GM20431 (cell line): Measurements from ENCODE around the gene MIOX.

Source experiments
- in situ Hi-C: fragments of 300-500 bp; cut with MseI, MboI; formaldehyde crosslinking; loops from one replicate; pipeline ENCODE4 v1.15.0; 2020; ENCODE audit warnings: low sequenced_read_pairs; ENCODE audit not compliant: unreplicated experiment

MIOX gene

DNA sequence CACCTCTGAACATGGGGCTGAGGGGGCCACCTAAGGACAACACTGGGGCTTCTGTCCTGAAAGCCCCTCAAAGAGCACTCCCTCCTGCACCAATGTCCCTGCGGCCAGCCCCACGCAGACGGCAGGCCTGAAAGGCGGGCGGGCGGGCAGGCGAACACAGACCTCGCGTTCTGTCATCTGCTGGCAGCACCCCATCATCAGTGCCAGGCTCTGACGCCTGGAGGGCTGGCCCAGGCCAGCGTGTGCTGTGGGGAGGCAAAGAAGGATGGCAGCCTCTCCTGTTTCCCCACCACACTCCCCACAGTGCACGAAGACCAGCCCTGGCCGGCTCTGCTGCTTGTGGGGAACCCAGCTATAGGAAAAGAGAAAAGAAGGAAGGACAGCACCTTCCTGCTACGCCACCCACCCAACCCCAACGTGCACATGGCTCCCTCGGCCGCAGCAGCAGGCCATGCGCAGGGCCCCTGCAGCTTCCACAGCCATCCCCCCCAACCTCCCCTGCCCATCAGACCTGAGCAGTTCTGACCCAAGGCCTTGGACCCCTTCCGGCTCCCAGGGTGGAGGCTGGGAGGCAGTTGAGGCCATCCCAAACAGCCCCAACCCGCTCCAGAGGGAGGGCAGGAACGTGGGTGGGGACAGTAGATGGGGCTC is 15.3 kb upstream of the MIOX start:
- in situ Hi-C loops = no loop called here

DNA sequence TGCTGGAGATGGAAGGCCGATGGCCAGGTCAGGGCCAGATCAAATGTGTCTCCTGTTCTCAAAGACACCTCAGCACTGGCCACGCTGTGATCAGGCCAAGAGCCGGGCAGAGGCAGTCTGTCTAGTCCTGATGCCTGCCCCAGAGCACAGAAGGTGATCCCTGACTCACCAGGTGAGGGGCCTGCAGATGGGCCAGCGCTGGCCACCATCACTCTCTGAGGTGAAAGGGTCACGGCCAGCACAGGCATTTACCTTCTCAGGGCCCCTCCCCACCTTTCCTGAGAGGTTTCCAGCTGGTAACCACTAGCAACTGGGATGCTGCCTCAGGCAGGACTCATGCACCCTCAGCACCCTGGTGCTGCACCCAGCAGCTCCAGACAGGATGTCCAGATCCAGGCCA is 14.7 kb upstream of the MIOX start:
- in situ Hi-C loops = no loop called here

DNA sequence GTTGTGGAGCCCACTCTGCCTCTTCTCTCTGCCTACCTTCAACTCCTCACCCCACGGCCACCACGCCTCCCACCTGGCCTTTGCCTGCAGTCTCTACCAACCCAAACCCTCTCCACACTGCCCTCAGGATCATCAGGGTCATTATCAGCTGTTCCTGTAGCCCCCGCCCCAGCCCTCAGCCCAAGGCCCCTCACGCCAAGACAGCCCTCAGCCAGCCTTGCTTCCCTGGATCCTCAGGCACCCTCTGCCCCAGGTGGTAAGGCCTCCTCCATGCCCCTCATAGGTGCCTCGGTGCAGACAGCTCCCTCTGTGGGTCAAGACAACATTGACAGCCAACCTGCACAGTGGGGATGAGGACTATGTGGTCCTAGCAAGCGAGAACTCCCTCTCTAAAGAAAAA is 13.6 kb upstream of the MIOX start:
- in situ Hi-C loops = no loop called here

DNA sequence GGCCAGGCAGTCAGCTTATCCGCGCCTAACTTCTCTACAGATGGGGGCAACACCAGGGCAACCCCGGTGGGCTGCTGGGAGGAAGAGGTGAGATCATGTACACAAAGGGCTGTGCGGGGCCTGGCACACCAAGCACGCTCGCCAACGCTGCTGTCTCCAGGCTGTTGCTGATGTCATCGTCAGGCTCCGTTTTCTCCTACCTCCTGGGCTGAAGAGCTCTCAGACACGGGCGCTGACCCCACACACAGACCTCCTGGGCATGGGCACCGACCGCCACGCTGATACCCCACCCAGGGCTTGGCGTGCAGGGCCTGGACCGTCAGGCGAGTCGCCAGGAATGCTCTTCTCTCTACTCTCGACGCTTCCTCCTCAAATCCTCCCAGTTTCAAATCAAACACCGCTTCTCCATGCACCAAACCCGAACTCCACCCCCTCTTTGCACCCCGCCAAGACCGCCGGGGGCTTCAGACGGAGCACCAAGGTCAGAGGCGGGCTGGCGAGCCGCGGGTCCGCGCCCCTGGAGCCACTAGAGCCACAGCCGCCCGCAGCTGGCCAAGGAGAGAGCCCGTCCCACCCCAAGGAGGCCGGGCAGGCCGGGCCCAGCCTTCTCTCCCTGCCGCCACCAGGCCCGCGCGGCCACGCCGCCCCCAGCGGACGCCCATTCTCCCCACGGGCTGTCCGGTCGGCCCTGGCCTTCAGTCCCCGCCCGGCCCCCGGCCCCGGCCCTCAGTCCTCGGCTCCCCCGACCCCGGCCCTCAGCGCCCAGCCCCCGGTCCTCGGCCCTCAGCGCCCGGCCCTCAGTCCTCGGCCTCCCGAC is 12.6 kb upstream of the MIOX start:
- in situ Hi-C loops = no loop called here

DNA sequence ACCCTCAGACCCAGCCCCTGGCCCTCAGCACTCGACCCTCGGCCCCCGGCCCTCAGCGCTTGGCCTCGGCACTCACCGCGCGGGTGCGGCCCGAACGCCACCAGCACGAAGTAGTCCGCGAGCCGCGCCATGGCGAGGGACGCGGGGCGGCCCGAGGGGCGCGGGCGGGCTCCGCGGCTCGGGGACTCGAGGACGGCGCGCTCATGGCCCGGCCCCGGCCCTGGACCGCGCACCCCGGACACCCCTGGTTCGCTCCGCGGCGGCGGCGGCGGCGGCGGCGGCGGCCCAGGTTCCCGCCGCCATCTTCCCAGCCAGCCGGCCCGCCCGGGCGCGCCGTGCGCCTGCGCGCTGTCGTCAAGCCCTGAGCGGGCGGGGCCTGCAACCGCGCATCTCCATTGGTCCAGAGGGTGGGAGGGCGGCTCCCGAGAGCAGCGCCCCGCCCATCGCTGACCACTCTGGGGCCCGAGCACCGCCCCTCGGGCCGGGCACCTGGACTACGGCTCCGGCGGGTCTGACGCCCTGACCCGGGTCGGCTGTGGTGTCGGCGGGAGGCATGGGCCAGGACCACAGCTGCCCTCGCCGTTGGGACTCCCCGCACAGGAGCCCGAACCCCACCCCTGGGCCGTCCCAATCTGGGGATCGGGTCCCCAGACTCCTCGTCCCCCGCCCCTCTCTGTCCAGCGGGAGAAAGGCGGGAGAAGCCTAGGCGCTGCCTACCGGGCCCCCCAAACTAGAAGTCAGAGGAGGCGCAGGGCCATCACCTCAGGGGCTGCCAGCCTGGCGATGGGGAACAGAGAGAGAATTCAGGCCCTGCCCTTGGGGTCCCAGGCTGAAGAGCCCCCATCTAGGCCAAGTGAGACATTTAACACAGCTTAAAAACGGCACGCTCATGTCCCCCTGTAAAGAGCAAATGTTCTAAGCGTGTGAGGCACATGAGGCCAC is 11.7 kb upstream of the MIOX start, which contains the start of gene SBF1:
Gene SBF1, minus strand, starts transcription at position 326 of the 942 bp plus-strand sequence. Its CDS starts 195 bp downstream, at position 131.
- in situ Hi-C loops = no loop called here

DNA sequence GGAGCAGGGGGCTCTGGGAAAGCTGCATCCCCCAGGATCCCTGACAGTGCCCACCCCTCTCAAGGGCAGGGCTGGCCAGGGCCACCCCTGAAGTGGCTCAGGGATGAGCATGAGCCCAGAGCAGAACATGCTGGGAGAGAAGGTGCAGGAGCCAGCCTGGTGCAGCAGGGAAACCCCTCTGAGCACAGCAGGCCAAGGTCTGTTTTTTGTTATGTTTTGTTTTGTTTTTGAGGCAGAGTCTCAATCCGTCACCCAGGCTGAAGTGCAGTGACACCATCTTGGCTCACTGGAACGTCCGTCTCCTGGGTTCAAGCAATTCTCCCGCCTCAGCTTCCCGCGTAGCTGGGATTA is 11.0 kb upstream of the MIOX start:
- in situ Hi-C loops = no loop called here

DNA sequence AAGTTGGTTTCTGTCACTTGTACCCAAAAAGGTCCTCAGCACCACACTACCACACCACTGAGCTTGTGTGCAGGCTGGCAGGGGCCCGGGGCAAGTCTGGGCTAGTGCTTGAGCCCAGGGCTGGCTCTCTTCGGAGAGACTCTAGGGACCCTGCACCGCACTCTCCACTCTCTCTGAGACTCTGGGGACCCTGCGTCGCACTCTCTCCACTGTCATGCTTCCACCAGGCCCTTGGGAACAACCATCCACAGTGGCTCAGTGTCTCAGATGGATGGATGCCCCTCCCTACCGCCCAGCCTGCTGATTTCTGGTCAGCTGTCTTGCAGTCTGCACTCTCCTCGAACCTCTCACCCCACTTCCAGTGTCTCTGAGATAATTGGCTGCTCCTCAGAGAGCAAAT is 9.8 kb upstream of the MIOX start:
- in situ Hi-C loops = no loop called here

DNA sequence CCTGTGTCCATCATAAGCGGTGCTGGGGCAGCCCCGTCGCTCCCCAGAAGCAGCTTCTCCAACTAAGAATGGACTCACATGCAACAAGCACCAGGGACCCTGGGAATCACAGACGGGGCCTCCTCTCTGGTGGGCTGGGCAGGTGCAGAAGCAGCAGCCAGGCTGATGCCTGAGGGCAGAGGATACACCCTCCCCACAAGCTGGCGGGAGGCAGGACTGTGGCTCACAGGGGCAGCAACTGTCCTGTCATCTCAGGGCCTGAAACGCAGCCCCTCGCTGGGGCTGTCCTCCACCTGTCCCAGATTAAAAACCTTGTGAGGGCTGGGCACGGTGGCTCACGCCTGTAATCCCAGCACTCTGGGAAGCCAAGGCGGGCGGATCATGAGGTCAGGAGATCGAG is 8.7 kb upstream of the MIOX start:
- in situ Hi-C loops = no loop called here

DNA sequence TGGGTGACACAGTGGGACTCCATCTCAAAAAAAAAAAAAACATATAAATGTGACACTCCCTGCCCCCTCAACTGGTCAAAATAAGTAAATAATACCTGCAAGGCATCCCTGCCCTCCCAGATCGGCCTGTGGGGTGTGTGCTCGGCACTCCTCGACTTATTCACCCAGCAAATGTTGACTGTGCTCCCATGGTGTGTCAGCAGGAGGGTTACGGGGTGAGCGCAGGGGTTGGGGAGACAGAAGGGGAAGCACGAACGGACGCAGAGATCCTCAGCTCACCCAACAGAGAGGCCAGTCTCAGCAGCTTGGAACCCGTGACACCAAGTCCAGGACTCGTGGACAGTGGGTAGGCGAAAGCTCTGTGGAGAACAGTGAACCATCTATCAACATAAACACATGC is 6.9 kb upstream of the MIOX start:
- in situ Hi-C loops = no loop called here

DNA sequence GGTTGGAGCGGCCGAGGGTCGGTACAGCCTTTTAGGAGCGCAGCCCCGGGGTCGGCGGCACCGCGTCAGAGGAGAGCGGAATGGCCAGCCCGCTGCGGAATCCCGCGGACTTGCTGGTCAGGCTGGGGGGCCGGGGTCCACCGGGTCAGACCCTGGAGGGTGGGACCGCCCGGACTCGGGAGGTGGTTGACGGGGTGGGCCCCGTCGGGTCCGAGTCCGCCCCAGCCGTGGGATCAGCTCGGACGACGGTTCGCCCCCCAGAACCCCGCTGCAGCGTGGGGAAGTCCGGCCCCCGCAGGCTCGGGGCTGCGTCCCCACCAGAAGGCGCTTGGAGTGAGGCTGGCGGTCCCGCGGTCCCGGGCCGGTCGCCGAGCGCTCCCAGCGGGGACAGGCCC is 5.6 kb upstream of the MIOX start:
- in situ Hi-C loops = no loop called here

DNA sequence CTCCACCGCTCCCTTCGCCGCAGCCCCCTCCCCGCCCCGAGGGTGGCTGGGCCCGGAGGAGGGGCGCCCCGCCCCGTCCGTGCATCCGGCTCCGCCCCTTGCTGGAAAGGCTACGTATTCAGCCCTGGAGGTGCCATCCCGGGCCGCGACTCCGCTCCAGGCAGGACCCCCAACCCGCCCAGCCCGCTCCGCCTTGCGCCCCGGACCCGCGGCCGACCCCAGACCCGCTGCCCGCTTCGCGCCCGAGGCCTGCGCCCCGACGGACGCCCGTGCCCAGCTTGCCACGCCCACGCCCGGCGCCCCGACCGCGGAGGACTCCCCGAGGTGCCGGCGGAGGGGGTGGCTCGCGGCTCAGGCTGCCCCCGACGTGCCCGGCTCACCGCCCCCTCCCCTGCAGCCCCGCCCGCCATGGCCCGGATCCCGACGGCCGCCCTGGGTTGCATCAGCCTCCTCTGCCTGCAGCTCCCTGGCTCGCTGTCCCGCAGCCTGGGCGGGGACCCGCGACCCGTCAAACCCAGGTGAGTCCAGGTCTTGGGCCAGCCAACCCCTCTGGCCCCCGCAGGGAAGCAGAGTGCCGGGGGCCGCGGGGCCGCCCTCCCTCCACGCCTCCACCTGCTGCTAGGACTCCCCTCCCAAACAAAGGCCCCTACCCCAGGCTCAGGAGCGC is 5.1 kb upstream of the MIOX start, which contains the start of gene ADM2:
Gene ADM2, plus strand, starts transcription at position 104 of the 667 bp plus-strand sequence. Its CDS starts 305 bp downstream, at position 409.
- in situ Hi-C loops = no loop called here

DNA sequence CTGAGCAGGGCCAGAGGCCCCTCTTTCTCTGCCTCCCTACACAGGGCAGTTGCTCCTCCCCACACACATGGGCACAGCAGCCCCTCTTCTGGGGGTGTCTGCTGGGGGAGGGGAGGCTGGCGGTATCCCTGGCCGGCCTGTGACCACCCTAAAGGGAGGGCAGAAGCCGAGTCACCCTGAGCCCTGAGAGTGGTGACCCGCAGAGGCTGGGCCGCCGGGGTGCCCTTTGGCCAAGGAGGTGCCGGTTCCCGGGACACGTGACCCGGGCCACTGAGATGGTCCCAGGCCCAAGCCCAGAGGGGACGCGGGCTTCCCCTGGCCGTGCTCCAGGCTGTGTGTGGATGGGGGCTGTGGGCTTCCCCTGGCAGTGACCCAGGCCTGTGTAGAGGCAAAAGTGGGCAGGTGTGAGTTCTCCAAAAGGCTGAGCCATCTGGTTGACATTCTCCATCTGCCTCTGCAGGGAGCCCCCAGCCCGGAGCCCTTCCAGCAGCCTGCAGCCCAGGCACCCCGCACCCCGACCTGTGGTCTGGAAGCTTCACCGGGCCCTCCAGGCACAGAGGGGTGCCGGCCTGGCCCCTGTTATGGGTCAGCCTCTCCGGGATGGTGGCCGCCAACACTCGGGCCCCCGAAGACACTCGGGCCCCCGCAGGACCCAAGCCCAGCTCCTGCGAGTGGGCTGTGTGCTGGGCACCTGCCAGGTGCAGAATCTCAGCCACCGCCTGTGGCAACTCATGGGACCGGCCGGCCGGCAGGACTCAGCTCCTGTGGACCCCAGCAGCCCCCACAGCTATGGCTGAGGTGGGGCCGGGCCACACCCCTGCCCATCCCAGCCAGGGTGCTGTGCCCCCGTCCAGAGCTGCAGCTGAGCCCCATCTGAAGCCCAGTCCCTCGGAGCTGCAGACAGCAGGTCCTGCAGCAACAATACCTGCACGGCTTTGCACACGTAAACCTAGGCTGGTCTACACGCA is 4.3 kb upstream of the MIOX start:
- in situ Hi-C loops = no loop called here

DNA sequence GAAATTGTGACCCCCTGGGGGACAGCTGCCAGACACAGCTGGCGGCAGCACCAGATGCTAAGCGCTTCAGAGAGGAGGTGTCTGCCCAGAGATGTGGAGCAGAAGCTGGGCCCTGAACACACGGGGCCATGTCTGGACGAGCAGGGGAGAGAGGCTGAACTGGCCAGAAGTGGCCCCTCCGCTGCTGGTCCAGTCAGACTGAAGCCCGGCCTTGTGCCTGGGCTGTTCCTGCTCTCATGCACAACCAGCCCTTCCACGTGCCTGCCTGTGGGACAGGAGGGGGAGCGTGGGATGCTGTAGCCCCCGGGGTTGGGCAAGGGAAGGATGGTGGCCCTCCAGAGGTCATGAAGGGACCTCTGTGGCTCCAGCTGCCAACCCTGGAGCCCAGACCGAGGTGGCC is 3.6 kb upstream of the MIOX start:
- in situ Hi-C loops = no loop called here

DNA sequence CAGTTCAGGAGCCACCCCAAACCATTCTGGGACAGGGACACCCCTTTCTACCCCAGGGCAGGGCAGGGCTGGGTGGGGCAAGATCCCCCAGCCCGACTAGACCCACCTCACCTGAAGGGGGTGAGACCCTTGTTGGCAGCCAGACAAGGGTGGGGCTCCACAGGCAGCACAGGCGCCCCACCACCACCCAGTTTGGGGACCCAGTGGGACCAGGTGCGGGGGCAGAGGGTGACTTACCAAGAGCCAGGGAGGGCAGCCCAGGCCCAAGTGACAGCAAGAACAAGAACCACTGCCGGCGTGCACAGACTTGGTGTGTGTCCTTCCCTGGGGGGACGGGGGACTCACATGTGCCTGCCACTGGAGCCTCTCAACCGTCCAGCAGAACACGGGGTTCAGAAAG is 3.1 kb upstream of the MIOX start:
- in situ Hi-C loops = no loop called here

DNA sequence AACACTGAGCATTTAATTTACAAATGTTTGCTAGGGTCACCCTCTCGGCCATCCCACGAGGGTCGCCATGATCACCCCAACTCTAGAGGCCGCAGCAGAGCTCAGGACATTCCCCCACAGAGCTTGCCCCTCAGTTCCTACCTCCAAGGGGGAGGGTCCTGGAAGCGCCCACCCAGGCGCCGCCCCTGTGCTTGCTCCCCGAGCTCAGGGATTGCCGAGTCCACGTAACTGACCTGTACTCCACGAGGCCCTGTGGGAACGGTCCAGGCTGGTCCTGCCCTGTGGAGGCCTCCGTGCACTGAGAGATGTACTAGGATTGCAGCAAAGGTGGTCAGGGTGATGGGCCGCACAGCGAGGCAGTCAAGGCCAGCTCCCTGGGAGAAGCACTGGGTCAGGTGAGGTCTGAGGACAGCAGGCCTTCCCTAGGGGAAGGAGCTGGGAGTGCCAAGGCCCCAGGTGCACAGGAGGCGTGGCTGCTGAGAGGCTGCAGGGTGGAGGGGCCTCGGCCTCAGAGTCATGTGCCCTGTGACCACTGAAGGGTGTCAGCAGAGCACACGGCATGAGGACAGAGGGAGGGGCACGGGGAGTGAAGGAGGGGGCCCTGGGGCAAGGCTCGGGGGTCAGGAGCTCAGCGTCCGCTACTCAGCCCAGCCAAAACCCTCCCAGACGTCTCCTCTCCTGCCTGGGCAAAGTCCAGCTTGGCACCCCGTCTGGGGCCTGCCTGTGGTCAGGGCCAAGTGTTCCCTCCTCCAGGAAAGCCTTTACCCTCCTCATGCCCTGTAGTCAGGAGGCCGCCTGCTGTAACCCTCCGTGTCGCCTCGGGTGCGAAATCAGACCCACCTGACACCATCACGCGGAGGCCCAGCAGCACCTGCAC is 2.4 kb upstream of the MIOX start:
- in situ Hi-C loops = no loop called here

DNA sequence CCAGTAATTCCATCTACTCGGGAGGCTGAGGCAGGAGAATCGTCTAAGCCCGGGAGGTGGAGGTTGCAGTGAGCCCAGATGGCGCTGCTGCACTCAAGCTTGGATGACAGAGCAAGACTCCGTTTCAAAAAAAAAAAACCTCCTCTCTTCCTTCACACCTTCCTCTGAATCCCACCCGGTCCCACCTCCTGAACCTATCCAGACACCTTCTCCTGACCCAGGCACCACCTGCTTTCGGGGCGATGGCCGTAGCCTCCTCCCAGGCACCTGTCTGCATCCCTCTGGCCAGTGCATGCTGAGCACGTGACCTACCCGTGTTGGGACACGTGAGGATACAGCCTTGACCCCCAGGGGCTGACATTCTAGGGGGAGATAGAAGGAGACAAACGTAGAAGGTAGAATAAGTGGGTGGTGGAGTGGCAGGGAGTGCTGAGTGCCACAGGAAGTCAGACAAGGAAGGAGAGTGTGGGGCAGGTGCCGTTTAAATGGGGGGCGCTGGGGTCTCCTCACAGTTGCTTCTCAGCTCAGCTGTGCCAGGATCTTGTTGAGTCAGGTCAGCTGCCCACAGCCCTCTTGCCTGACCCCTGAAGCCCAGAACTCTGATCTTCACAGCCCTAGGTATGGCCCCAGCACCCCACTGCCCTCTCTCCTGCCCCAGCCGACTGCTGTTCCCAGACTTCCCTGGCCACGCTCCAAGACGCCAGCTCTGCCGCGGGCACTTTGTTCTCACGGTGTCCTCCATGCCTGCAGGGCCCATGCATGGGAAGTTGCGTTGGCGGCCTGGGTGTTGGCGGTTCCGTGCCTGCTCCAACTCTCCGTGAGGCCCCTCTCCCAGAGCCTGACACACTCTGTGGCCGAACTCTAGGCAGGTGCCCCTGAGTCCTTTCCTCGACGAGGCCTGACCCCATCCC is 1.2 kb upstream of the MIOX start:
- in situ Hi-C loops = no loop called here
